HG03457 (cell line): Measurements from ENCODE around the gene FAM217B.

Experiments used
- ATAC-seq: cut with Tn5 transposase; IDR thresholded peaks from one replicate; pipeline ENCODE4 v1.9.1; 2021; ENCODE audit warnings: moderate number of reproducible peaks; ENCODE audit not compliant: unreplicated experiment

FAM217B gene

DNA sequence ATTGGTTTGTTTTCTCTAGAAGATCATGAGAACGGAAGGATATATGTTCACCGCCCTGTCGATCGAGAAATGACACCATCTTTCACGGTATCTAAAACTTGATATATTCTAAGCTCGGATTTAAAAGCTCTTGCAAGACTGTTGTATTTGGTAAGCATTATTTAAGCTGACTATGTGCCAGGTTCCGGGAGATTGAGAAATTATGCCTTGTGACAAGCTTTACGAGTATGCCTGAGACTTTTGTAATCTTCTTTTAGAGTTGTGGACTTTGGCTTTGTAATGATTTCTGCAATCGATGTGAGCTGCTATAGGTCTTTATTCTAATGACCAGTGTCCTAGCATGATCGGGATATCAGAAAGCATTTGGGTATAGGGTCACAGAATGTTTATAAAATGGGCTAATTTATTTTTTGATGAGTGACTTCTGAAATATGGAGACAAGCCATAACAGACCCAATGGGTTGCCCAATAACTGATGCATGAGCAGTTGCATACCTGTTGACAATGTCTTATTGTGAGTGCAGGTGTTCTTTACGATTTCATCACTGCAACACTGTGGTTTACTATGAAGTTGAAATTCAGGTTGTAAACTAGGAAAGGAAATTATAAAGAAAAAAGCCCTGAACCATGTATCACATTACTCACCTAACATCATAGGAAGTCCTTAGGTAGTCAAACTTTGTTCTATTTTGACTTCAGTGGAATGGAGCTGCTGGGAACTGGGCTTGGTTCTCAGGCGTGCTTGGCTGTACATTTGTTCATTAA lies 32.0 kb downstream of the FAM217B start:
- ATAC-seq = no peak

DNA sequence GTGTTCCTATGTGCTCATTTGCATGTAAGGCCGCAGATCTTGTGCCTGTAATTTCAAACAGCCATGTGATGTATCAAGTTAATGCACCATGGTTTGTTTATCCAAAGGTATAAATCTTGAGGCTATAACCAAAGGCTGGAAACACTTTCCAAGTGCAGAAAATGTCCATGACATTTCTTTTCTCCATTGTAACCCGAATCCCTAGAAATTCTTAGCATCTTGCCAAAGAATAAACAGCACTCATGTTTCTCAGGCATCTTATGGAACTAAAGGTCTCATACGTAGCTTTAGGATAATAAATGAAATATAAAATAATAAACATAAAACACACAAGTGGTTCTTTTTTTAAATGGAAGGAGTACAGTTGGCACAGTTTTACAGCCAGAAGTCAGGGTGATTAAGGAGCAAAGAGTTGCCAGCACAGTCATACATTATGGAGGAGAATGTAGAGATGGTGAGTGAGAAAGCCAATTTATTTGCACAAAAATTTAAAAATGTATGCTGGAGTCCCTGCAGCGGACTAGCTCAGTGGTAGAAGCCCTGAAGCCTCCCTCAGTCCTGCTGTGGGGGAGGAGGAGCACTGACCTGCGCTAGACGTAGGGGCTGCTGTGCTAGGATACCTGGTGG lies 36.1 kb downstream of the FAM217B start:
- ATAC-seq = no peak

DNA sequence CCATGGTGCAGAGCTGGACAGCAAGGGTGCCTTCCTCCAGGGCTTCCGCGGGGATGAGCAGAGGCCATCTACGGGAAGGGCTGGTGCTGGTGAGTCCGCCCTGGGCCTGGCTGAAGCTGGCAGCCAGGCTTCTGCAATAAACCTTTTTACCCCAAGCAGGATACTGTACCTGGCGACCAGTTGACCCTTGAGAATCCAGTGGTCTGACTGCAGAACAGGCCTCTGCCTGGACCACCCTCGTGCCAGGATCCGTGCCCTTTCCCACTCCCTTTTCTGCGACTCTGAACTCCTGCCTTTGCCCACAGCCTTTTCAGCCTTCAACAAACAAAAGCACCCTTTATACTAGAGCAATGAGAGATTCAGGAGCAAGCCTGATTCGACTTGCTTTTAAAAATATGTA lies 36.9 kb downstream of the FAM217B start:
- ATAC-seq = no peak

DNA sequence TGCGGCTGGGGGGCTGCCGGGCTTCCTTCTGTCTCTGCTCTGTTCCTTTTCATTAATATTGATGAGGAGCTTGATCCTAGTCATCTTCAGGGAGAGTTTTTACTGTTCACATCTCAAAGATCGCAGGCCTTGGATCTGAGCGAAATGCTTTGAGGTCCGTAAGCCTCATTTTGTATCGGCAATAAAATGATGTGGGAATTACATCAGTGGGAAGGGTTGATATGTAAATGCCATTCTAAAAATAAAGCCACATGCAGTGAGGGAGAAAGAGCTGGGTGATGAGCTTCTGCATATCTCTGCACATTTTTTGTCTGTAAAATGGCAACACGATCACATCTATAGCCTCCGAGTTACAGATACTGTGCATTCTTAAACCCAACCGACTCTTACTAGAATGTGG lies 42.9 kb downstream of the FAM217B start:
- no peak for ATAC-seq

DNA sequence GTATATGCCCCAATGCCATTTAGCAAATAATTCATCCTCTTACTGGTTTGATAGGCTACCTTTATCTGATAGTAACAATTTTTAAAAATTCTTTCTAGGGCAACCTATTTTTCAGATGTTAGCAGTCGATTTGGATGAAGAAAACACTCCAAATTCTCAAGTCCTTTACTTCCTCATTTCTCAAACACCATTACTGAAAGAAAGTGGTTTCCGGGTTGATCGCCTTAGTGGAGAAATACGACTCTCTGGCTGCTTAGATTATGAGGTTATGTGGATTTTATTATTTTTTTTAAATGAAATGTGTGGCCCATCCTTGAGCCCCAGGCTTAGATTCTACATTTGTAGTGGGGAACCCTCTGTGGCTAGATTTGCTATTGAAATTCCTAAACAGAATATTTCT lies 44.4 kb downstream of the FAM217B start:
- ATAC-seq = no peak

DNA sequence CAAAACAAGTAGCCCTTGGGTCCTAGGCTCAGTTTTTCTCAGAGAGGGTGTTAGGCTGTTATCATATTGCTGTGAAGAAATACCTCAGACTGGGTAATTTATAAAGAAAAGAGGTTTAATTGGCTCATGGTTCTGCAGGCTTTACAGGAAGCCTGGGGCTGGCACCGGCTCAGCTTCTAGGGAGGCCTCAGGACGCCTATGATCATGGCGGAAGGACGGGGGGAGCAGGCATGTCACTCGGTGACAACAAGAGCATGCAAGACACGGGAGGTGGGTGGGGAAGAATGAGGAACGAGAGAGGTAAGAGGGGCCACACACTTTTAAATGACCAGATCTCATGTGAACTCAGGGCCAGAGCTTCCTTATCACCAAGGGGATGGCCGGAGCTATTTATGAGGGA lies 45.0 kb downstream of the FAM217B start:
- no peak for ATAC-seq

DNA sequence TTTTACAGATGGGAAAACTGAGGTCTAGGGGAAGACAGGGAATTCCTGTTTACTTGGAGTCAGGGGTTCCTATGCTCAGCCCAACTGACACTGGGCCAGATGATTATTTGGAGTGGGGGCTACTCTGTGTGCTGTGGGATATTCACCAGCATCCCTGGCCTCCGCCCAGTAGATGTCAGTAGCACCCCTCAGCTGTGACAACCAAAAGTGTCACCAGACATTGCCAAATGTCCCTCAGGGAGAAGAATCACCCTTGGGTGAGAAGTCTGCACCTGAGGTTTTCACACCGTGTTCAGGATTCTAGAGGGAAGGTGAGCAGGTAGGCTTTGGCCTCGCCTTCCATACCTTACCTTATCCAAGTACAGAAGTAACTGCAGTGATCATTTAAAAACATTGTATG lies 45.7 kb downstream of the FAM217B start:
- ATAC-seq = no peak

DNA sequence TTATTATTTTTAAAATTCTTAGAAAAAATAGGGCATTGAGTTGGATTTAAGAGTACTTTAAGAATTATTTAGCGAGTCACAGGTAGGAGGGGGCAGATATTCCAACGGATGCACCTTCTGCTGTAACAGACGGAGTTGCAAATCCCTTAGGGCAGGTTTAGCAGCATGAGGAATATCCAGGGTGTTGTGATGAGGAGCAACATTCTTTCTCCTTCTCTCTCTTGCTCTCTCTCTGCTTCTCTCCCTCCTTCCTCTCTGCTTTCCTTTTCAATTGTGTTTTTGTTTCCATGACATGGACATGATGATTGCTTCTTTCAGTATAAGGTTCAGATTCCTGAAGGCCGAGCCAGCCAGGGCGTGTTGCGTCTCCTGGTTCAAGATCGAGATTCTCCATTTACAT lies 46.9 kb downstream of the FAM217B start:
- no peak for ATAC-seq

DNA sequence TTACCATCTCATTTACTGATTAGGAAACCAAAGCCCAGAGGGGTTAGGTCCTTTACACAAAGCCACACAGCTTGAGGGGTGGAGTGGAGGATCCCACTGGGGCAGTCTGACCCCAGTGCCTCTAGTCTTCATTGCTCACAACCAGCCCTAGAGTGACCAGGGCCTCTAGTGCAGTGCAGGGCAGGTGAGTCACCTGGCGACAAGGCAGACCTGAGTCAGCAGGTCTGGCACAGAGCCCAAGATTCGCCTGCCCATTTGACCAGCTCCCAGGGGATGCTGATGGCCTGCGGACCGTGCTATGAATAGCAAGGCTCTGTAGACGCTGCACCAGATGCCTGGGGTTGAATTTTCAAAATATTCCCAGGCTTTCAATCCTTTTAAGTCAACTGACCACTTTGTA lies 48.0 kb downstream of the FAM217B start:
- no peak for ATAC-seq

DNA sequence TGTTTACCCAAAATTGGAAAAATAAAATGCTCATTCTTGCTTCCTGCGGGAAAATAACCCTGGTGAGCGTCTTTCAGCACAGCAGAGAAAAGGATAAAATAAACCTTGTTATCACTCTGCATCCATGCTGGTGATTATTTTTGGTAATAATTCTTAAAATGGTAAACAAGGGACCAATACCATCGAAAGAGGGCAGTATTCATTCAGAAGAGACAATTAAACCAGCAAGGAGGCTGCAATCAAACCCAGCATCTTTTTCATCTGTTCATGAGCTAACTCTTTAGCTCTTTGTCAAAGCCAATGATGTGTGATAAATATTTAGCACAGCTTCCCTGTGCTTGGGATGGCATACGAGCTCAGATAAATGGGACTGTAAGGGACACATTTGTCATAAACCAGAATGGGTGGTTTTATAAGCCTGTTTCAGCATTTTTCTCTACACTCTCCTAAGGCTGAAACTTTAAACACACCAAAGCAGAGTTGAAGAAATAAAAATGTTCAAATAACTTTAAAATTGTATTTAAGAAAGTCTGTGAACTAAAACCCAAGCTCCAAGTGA lies 52.4 kb downstream of the FAM217B start:
- ATAC-seq = no peak

DNA sequence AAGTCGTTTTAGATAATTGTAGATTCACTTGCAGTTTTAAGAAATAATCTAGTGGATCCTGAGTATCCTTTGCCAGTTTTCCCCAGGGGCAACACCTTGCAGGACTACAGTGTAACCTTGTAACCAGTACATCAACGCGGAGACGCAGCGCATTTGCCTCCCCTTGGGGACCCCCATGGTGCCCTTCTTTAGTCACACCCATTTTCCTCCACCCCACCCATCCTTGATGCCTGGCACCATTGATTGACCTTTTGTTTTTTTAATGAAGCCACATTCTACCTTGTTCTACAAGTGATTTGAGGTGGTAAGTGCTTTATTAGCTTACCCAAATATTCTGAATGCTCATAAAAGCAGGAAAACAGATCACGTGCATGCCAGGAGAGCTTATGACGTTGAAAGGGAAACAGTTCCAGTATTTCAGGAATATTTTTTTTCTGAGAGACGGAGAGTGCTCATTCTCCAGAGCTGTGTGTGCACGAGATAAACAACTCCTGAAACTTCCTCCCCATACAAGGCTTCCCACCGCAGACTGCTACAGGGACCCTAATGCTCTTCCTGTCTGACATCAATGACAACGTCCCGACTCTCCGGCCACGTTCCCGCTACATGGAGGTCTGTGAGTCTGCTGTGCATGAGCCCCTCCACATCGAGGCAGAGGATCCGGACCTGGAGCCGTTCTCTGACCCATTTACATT lies 53.7 kb downstream of the FAM217B start:
- no peak for ATAC-seq

DNA sequence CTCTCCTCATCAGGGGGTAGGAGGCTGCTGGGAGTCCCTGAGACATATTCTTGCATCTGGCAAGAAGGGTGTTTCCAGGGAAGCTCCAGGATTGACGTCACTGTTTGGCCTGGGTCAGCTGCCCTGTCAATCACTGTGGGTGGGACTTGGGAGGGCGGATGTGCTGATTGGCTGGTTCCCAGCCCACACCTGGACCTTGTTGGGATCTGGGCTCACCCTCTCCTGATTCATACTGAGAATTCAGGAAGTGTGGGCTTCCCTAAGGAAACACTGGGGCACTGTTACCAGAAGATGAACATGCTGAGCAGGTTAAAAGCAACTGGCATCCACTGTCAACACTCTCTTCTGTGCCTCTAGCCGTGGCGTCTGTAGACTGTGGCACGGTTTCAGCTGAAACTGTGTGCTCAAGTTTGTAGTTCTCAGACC lies 54.5 kb downstream of the FAM217B start:
- ATAC-seq = no peak

DNA sequence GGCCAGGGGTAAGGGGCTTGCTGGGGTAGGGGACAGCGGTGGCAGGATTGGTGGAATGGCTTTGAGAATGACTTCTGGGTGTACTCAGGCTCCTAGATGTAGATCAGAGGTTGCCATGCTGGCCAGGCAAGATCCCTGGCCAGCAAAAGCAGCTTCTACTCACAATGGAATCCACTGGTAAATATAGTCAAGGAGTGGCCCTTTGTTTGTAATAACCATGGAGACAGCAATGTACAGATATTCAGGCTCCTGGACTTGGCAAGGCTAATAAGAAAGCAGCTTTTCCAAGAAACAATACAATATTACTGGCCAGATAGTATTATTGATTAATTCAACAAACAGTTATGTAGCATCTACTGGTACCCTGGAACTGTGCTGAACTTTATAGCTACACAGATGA lies 55.9 kb downstream of the FAM217B start:
- ATAC-seq = no peak

DNA sequence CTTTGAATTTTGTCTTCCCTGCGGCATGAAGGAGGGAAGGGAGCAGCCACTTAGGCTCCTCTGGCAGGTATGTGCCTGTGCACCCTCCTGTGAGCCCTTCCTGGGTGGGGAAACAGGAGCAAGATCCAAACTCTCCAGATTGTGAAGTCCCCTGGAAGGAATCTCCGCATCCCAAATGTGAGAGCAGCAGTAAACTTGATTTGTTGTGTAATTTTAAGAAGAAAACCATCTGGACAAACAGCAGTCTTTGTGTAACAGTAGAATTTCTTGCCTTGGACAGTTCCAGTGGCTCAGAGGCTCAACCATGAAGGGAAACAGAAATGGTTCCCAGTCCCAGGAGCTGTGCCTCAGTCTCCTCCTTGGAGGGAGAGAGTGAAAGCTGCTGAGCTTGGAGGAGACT lies 57.7 kb downstream of the FAM217B start:
- ATAC-seq = no peak
